ENCODE measurements around the gene TTBK1.

Gene TTBK1
- total RNA-seq, result 0 to 5.3 (median 0.04) reads per million in 17 experiments

DNA sequence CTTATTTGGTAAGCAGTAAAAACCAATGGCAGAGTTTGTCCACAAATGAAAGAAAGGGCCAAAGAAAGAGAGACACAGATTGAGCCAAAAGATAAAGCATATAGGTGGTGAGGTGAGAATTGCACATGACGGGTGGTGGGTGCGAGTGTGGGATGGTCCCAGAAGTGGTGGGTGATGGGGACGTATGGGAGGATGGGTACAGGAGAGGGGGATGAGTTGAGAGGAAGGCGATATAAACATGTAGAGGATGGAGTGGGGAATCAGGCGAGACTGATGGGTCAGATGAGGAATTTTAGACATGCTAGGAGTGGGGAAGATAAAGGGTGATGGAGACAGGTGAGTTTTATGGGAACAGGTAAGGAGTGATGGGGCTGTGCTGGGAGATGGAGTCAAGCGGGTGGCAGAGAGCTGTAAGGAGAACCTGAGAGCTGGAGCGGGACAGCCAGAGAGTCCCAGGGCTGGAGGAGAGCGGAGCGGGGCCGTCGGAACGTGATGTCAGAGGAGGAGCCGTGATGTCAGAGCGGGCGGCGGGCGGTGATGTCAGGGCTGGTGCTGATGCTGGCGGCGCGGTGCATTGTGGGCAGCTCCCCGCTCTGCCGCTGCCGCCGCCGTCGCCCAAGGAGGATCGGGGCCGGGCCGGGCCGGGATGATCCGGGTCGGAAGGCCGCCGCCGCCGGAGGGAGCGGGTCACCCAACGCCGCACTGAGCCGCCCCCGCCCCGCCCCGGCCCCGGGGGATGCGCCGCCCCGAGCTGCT lies at the start of gene TTBK1:
TTBK1 (plus strand) TSS at position 574 of the 756 bp plus-strand sequence. CDS start 3,180 bp downstream, outside the sequence.
- DNase-seq, result no peak

DNA sequence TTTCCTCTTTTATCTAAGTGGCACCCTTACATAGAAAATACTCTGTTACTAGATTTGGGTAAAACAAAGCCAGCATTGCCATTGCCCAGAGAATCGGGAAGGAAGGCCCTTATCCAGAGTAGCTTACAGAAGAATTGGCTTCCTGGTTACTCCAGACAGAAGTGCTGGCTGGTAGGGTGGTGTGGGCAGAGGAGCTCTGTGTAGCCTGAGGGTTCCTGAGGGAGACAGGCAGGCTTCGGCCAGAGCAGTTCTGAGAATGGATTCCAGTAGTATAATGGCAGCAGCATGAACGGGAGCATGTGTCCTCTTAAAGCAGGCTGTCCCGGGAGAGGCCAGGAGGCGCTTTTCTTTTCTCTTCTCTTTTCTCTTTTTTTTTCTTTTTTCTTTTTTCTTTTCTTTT lies 49.4 kb upstream of the TTBK1 start:
- no peak for DNase-seq

DNA sequence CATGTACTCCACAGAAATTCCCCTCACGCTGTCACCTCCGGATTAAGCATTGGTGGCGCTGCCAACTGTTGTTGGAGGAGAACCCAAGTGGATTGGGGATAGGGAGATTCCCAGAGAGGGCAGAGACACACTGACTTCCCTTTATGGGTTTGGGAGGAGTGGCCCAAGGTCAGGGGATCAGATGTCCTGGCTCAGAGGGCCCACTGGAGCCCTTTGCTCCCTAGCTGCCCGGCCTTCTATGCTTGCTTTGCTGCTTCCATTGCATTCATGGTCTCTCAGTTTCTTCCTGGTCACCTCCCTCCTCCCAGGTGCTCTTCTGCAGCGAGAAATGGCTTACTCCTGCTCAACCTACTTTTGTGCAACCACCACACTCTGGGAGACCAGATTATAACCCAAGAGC lies 46.9 kb upstream of the TTBK1 start:
- no peak for DNase-seq

DNA sequence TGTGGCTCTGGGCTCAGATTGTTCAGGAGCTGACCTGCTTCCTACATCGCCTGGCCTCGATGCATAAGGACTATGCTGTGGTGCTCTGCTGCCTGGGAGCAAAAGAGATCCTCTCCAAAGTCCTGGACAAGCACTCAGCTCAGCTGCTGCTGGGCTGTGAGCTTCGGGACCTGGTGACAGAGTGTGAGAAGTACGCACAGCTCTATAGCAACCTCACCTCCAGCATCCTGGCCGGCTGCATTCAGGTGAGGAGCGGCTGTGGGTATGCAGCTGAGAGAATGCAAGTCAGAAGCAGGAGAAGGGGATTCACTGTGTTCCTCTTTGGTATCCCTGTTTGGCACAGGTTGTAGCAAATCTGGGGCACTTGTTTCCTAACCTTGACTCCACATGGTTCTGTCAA lies 43.4 kb upstream of the TTBK1 start:
- no peak for DNase-seq

DNA sequence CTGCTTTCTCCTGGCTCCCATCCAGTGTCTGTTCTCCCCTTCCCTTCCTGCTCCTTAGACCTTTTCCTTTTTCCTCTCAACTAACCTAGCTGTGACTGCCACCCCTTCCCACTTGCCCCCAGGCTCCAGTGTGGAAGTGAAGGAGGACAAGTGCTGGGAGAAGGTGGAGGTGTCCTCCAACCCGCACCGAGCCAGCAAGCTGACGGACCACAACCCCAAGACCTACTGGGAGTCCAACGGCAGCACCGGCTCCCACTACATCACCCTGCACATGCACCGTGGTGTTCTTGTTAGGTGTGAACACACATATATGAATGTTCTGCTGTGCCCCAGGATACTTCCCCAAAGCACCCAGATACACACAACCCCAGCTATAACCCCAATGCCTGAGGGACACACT lies 42.7 kb upstream of the TTBK1 start:
- no peak for DNase-seq

DNA sequence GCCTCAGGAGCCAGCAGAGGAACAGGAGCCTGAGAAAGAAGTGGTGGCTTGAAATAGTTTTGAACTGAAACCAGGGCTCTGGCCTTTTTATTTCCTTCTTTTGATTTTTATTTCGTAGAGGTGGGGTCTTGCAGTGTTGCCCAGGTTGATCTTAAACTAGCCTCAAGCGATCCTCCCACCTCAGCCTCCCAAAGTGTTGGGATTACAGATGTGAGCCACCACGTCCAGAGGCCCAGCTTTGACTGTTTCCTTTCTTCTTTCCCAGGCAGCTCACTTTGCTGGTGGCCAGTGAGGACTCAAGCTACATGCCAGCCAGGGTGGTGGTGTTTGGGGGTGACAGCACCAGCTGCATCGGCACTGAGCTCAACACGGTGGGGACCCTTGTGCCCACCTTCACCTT lies 40.8 kb upstream of the TTBK1 start:
- DNase-seq, result no peak

DNA sequence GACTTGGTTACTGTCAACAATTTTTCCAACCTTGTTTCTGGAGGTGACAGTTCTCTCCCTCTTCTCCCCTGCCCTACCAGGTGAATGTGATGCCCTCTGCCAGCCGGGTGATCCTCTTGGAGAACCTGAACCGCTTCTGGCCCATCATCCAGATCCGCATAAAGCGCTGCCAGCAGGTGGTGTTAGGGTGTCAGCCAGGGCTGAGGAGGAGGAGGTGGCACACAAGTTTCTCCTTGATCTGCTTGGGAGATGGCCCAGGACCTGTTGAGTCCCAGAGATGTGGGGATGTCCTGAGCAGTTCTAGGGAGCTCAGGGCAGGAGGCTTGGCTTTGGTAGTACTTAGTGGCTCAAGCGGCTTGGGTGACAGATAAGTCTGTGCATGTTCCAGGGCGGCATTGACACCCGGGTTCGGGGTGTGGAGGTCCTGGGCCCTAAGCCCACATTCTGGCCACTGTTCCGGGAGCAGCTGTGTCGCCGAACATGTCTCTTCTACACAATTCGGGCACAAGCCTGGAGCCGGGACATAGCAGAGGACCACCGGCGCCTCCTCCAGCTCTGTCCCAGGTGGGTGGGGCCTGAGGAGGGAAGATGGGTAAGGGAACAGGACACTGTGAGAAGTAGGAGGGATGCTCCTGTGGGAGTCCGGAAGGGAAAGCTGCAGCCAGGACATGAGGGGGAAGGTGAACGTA lies 40.1 kb upstream of the TTBK1 start:
- DNase-seq, result no peak

DNA sequence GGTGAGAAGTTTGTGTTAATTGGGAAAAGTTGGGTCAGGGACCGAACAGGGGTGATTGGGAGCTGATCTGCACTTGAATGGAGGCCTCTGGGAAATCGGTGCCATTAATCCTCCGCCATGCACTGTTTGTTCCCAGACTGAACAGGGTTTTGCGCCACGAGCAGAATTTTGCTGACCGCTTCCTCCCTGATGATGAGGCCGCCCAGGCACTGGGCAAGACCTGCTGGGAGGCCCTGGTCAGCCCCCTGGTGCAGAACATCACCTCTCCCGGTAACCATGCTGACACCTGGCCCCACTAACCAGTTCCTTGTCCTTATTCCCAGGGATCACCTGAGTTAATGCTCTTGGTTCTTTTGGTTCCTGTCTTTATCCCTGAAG lies 39.6 kb upstream of the TTBK1 start:
- no peak for DNase-seq

DNA sequence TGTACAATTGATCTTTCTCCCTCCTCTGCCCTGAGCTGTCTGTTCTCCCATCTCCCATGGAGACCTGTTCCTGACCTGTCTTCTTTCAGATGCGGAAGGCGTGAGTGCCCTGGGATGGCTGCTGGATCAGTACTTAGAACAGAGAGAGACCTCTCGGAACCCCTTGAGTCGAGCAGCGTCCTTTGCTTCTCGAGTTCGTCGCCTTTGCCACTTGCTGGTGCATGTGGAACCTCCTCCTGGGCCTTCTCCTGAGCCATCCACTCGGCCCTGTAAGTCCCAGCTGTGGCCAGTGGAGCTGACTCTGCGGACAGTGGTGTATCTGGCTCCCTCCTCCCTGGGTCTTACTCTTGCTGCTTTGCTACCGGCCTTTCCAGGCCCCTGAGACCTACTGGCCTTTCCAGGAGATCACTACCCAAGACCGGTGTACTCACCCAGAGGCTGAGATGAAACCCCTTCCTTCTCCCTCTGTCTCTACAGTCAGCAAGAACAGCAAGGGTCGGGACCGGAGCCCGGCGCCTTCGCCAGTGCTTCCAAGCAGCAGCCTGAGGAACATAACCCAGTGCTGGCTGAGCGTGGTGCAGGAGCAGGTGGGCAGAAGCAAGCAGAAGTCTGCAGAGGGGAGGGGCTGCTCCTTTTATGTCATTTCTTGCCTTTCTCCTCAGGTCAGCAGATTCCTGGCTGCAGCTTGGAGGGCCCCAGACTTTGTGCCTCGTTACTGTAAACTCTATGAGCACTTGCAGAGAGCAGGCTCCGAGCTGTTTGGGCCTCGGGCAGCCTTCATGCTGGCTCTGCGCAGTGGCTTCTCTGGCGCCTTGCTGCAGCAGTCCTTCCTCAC lies 38.8 kb upstream of the TTBK1 start:
- no peak for DNase-seq

DNA sequence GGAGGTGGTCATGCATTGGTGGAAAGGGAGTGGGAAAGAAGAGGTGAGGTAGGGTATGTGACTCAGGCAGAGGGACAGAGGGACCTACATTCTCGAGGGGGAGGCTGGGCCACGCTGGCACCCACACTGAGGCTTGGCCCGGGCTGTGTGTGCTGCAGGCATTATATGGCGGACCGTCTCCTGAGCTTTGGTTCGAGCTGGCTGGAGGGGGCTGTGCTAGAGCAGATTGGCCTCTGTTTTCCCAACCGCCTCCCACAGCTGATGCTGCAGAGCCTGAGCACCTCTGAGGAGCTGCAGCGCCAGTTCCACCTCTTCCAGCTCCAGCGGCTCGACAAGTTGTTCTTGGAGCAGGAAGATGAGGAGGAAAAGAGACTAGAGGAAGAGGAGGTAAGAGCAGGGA lies 37.4 kb upstream of the TTBK1 start:
- DNase-seq, result no peak

DNA sequence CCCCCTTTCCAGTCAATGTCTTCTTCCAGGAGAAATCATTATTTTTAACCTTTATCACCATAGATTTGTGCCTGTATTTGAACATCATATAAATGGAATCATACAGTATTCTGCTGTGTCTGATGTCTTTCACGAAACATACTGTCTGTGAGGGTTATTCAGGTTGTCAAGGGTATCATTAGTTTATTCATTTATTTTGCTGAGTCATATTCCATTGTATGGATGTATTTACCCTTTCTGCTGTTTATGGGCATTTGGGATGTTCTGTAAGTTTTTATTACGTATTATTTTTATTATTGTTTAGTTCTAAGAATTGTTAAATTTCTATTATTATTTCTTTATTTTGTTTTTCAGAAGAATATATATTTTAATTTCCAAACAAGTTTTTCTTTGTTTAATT lies 36.0 kb upstream of the TTBK1 start:
- DNase-seq, result no peak

DNA sequence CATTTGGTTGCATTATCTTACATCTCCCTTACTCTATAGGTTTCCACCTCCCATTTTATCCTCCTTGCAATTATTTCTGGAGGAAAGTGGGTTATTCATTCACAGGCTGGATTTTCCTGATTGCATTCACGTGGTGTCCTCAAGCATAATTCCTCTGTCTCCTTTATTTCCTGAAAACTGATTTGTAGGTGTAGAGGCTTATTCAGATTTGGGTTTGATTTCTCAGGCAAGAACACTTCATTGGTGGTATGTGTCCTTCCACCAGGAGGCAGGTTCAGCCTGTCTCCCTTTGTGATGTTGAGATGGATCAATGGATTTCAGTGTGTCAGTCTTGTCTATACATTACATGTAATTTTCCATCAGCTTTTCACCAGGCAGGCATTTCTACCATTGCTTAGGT lies 31.3 kb upstream of the TTBK1 start:
- no peak for DNase-seq

DNA sequence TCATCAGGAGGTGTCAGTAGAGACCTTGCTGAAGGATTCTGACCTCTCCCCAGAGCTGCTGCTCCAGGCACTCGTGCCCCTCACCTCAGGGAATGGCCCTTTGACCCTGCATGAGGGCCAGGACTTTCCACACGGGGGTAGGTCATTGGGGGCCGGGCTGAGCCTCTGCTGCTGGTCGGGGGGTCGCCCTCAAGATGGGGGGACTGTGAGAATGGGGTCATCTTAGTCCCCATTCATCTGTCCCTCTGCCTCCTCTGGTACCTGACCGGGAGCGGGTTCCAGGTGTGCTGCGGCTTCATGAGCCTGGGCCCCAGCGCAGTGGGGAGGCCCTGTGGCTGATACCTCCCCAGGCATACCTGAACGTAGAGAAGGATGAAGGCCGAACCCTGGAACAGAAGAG lies 29.9 kb upstream of the TTBK1 start:
- DNase-seq, result no peak

DNA sequence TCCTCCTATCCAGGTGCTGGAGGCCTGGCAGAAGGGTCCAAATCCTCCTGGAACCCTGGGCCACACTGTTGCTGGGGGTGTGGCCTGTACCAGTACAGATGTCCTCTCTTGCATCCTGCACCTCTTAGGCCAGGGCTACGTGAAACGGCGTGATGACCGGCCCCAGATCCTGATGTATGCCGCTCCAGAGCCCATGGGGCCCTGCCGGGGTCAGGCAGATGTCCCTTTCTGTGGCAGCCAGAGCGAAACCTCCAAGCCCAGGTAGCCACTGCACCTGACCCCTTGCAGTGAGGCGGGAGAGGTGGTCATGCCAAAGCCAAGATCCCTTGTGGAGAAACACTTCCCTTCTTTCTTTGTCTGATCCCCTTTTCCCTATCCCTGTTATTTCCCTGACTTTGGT lies 28.2 kb upstream of the TTBK1 start:
- no peak for DNase-seq

DNA sequence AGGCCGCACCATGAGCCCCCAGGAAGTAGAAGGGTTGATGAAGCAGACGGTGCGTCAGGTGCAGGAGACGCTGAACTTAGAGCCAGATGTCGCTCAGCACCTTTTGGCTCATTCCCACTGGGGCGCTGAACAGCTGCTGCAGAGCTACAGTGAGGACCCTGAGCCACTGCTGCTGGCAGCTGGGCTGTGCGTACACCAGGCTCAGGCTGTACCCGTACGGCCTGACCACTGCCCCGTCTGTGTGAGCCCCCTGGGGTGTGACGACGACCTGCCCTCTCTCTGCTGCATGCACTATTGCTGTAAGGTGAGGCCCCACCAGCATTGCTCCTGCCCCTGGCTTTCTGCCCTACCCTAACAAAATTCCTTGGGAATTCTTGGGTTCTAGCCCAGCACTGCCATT lies 27.1 kb upstream of the TTBK1 start:
- no peak for DNase-seq

DNA sequence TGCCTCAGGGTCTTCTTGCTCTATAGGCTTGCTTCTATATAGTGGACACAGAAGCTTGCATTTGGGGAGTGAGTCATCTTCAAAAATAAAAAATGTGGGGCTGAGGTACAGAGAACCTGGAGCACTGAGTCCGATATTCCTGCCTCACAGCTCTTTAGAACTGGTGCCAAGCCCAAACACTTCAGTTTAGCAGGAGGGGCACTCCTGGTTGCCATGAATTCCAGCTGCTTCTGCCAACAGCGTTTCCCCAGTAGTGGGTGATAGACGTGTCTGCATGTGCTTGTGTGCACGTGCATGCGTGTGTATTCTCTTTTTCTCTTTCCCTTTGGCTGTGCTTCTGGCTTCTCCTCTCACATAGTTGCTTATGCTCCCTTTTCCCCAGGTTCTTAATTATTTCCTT lies 25.9 kb upstream of the TTBK1 start:
- no peak for DNase-seq

DNA sequence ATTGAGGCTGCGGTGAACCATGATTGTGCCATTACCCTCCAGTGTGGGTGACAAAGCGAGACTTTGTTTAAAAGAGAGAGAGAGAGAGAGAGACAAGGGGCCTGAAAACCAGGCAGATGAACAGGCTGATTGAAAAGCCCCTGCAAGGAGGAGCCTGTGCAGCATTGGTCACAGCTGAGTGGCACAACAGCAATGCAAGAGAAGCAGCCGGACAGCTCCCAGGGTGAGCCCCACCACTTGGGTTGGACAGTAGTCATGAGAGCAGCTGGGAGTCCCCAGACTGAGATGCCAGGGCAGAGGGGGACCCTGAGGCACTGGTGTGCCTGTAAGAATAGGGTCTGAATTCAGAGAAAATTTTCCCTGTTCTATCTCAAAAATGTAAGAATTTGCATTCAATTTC lies 24.2 kb upstream of the TTBK1 start:
- DNase-seq, result no peak

DNA sequence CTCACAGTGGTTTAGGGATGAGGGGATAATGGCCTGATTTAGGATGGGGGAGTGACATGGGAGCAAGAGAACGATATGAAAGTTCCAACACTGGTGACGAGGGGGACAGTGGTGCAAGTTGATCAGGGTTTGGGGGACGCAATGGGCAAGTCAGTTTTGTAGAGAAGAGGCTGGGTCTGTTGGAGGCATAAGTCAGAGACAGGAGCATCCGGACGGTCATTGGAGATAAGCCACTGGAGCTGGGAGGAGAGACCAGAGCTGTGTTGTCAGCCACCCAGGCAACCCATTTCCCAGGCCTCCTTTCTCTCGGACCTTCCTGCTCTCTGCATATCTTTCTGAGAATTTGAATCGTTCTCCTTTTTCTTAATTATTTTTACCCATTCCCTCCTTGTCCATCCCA lies 23.5 kb upstream of the TTBK1 start:
- no peak for DNase-seq

DNA sequence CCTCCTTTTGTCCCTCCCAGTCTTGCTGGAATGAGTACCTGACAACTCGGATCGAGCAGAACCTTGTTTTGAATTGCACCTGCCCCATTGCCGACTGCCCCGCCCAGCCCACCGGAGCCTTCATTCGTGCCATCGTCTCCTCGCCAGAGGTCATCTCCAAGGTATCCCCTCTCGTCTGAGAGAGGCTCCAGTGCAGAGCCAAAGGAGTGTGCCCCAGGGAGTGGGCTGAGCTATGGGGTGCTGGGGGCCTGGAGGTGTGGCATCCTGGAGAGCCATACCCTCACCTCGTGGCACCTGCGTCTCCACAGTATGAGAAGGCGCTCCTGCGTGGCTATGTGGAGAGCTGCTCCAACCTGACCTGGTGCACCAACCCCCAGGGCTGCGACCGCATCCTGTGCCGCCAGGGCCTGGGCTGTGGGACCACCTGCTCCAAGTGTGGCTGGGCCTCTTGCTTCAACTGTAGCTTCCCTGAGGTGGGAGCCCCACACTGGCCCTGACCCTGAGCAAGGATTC lies 22.8 kb upstream of the TTBK1 start:
- DNase-seq, result no peak

DNA sequence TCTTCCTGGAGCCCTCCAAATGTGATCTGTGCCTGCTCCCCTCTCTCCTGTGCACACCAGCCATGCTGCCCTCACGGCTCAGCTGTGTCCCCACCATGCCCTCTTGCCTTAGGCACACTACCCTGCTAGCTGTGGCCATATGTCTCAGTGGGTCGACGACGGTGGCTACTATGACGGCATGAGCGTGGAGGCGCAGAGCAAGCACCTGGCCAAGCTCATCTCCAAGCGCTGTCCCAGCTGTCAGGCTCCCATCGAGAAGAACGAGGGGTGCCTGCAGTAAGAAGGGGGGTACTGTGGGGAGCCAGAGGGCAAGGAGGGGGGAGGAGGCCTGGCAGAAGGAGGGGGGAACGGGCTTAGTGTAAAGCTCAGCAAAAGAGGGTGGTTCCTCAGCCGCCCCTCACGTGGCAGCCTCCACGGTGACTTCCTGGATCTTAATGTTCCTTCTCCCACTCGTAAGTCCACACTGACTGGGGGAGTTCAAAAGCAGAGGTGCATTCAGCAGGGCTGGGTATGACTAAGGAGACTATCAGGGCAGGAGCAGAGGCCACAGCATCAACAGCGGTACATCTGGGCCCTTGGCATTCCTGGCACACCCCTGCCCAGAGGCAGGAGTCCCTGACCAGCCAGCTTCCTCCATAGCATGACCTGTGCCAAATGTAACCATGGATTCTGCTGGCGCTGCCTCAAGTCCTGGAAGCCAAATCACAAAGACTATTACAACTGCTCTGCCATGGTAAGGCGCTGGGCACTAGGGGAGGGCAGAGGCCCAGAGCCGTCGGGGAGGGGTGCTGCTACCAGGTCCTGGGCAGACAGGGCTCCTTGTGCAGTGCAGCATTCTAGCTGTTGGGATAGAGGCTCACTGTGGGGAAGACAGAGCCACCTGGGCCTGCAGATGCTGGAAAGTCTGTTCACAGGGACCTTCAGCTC lies 22.0 kb upstream of the TTBK1 start:
- peak; percentile 31 to 64 (median 62) for DNase-seq

DNA sequence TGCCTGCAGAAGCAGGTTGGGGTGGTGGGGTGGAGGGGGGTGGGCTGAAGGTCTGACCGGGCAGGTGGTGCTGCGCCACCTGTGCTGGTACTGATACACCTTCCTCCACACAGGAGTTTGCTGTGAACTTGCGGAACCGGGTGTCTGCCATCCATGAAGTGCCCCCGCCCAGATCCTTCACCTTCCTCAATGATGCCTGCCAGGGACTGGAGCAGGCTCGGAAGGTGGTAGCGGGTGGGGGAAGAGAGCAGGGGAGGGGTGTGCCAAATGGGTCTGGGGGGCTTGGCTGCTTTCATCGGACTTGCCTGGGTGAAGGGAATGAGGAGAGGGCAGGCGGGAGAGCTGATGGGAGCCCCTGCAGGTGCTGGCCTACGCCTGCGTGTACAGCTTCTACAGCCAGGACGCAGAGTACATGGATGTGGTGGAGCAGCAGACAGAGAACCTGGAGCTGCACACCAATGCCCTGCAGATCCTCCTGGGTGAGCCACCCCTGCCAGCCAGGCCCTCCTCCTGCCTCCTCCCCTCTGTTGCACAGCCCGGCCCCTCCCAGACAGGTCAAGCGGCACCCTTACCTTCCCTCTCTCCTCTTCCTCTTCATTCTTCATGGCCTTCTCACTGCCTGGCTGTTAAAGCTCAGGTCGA lies 20.7 kb upstream of the TTBK1 start:
- no peak for DNase-seq

DNA sequence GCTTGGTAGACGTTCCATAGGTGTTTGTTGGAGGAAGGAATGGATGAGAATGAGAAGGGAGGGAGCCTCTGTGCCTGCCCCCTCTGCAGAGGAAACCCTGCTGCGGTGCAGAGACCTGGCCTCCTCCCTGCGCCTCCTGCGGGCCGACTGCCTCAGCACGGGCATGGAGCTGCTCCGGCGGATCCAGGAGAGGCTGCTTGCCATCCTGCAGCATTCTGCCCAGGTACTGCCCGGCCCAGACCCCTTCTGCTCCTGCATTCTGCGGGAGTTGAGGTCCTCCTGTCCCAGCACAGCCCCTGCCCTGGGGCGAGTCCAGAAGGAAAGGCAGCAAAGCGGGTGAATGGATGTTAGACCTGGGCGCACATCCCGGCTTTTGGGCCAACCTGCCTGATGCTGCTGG lies 20.1 kb upstream of the TTBK1 start:
- DNase-seq, result no peak
